ENCODE measurements around the gene ATCAY.
"Not testable (repeated sequence)": the region's sequence is repeated elsewhere in the genome, so short reads cannot be mapped to it uniquely, and the experiment has no call there.

The ATCAY gene

GRCh38 chr19:3863648-3864047 lies 16.8 kb upstream of the ATCAY start:
- ChIA-PET CTCF (interaction anchor here (1.4 to 2.0 kb wide), 2 partner anchors 9 to 11 kb away, joined by 3 to 5 read pairs; no protein-coding TSS in a partner anchor), POLR2A (interaction anchor here (0.5 kb wide), 1 partner anchor 300 kb away, joined by 6 read pairs; no protein-coding TSS in a partner anchor)
- no peak for TF ChIP-seq CTCF (IDR thresholded peaks at IDR 0.05; ENCODE audit: control extremely low read depth, extremely low read depth, low read depth, missing control alignments)
- no peak for DNase-seq (ENCODE audit: extremely low spot score)

GRCh38 chr19:3866910-3867638 lies 13.4 kb upstream of the ATCAY start:
- no peak for DNase-seq (ENCODE audit: extremely low spot score)
- POLR2A ChIA-PET: no interaction called here
- no peak for TF ChIP-seq CTCF (IDR thresholded peaks at IDR 0.05; ENCODE audit: control extremely low read depth, extremely low read depth, low read depth, missing control alignments)
- CTCF ChIA-PET: no interaction called here

GRCh38 chr19:3867971-3868769 lies 12.3 kb upstream of the ATCAY start:
- CTCF ChIA-PET: no interaction called here
- no peak for DNase-seq (ENCODE audit: extremely low spot score)
- no peak for TF ChIP-seq CTCF (IDR thresholded peaks at IDR 0.05; ENCODE audit: control extremely low read depth, extremely low read depth, low read depth, missing control alignments)
- POLR2A ChIA-PET: no interaction called here

GRCh38 chr19:3868770-3869456 lies 11.6 kb upstream of the ATCAY start, which contains the start of gene ZFR2:
ZFR2 (minus strand) TSS chr19:3869038; CDS start chr19:3869017, 21 bp downstream.
- no peak for TF ChIP-seq CTCF (IDR thresholded peaks at IDR 0.05; ENCODE audit: control extremely low read depth, extremely low read depth, low read depth, missing control alignments)
- DNase-seq (ENCODE audit: extremely low spot score): no peak
- CTCF ChIA-PET: no interaction called here
- POLR2A ChIA-PET: no interaction called here

- no peak for TF ChIP-seq CTCF (IDR thresholded peaks at IDR 0.05; ENCODE audit: control extremely low read depth, extremely low read depth, low read depth, missing control alignments)
- DNase-seq (ENCODE audit: extremely low spot score): no peak
- ChIA-PET CTCF (interaction anchor here (1.0 kb wide), 1 partner anchor 51 kb away, joined by 3 read pairs; no protein-coding TSS in a partner anchor), POLR2A (no interaction called here)
Measured at GRCh38 chr19:3873151-3873550, 7.3 kb upstream of the ATCAY start.

GRCh38 chr19:3874695-3875094 lies 5.8 kb upstream of the ATCAY start:
- POLR2A ChIA-PET; DNase-seq (ENCODE audit: extremely low spot score); CTCF ChIA-PET: not testable (repeated sequence)
